HG02973 (cell line): ENCODE measurements around the gene UBA1.

ENCODE experiments used
- ATAC-seq: cut with Tn5 transposase; IDR thresholded peaks from one replicate; pipeline ENCODE4 v1.9.1; 2021; ENCODE audit warnings: moderate library complexity; ENCODE audit not compliant: unreplicated experiment

UBA1 gene

DNA sequence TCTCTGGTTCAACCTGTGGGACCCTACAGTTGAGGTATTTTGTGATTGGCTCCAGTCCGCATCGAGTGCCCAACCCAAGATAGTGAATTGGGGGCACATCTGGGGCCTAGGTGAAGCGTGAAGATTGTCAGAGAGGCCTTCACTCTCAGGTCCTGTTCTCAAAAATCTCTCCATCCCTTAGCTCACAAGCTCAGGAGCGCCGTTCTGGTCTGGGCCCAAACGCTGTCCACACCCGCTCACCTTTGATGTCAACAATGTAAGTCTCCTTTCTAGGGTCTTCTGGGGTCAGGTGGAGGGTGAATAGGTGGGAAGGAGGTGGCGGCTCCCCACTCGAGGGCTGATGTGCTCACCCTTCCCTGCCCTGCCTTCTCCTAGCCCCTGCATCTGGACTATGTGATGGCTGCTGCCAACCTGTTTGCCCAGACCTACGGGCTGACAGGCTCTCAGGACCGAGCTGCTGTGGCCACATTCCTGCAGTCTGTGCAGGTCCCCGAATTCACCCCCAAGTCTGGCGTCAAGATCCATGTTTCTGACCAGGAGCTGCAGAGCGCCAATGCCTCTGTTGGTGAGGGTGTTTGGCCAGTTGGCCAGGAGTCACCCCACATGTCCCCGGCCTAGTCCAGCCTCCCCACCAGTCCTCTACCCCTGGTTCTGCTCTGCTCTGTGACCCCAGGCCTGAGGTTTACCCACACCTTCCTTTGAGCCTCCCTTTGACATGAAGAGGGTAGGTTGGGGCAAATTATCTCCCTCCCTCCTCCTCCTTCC is 17.2 kb downstream of the UBA1 start:
- ATAC-seq: no peak

DNA sequence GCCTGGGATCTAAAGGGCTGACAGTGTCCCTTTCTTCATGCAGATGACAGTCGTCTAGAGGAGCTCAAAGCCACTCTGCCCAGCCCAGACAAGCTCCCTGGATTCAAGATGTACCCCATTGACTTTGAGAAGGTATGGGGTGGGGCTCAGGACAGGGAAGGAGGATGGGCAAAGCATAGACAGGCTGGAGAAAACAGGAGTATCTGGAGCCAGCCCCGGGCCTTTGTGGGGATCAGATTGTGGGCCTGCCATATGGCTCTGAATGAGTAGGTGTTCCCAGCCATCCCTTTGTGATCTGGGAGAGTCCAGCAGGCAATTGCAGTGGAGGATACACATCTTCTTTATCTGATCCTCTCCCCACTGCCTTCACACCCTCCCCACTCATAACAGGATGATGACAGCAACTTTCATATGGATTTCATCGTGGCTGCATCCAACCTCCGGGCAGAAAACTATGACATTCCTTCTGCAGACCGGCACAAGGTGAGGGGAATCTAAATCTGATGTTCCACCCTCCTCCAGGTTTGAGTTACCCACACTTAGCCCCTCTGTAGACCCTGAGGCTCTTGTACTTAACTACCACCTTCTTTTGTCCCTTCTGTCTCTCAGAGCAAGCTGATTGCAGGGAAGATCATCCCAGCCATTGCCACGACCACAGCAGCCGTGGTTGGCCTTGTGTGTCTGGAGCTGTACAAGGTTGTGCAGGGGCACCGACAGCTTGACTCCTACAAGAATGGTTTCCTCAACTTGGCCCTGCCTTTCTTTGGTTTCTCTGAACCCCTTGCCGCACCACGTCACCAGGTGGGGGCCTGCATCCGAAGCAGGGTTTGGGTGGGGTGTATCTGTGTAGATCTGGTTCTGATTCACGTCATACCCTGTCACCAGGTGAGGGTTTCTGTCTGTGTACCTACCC is 19.0 kb downstream of the UBA1 start:
- no peak for ATAC-seq

DNA sequence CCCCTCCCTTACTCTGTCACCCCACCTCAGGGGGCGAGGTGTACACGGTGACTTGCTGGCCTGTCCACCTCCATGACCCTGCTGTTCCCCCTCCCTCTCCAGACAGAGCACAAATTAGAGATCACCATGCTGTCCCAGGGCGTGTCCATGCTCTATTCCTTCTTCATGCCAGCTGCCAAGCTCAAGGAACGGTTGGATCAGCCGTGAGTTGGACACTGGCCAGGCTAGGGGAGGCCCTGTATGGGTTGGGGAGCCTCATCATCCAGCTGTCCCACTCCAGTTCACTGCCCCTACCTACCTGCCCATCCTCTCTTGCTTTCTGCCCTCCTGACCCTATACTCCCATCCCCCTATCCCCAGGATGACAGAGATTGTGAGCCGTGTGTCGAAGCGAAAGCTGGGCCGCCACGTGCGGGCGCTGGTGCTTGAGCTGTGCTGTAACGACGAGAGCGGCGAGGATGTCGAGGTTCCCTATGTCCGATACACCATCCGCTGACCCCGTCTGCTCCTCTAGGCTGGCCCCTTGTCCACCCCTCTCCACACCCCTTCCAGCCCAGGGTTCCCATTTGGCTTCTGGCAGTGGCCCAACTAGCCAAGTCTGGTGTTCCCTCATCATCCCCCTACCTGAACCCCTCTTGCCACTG is 20.9 kb downstream of the UBA1 start:
- no peak for ATAC-seq

DNA sequence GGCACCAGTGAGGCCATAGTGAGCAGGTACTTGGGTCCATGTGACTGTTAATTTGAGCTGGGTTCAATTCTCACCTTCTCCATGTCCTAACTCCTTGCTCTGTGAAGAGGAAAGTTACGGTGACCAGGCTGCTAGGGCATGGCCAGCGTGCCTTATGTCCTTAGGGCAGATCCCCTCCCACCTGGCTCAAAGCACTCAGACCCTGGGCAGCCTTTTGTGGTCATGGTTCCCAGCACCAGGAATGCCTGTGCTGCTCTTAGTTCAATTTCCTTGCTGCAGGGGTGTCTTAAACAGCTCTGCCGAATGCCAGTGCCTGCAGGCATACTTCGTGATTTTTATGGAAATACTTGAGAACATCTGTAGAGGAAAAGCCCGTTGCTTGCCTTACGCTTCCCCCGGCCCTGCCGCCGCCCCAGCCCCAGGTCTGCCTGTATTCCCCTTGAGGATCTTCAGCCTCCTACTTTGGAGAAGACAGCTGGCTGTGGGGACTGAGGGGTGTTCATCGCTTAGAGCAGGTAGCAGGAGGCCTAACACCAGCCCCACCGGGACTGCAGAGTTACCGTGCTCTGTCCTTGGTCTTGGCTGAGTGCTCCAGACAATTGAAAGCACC is 21.8 kb downstream of the UBA1 start:
- no peak for ATAC-seq

DNA sequence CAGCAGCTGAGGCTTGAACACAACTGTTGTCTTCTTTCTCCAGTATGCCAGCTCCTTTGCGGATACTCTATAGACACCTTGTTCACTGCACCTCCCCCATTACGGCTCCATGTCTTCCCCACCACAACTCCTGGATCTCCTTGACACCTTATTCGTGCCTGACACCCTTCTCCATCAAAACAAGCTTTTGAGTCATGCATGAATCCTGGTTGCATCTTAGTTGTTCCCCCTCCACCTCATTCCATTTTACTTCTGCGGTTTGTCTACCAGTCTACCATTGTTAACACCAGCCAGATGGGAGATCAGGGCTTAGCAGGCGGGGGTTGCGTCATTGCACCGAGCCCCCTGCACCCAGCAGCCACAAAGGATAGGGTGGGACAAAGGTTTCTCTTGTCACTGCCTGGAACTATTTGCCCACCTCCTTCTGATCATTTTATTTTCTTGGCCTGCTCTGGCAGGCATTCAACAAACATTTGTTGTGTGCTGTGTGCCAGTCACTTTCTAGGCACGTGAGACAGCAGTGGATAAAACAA is 22.8 kb downstream of the UBA1 start:
- no peak for ATAC-seq

DNA sequence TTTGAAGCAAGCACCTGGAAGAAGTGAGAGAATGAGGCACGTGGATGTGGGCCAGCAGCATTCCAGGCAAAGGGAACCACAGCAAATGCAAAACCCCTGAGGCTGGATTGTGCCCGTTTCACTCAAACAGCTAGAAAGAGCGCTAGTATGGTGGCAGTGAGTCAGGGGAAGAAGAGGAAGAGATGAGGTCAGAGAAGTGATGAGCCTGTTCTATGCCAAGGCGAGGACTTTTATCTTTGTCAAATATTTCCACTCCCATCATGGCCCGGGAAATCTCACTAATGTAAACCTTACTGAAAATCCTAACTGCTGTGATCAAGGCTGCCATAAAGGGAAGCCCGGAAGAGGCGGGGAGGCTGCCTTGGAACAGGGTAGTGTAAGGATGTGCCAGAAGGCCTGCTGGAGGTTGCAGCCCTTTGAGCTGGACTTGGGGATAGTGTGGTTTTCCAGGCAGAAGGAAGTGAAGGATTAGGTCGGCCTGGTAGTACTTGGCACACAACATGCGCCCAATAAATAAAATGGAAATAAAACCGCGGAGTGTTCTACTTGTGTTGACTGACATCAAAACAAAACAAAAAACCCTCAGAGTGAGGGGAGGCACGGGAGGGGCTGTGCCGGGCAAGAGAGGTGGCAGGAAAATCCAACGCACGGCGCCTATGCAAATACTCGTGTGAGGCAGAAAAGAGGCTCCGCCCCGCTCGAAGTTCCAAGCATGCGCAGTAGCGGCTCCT is 23.7 kb downstream of the UBA1 start:
- no peak for ATAC-seq

DNA sequence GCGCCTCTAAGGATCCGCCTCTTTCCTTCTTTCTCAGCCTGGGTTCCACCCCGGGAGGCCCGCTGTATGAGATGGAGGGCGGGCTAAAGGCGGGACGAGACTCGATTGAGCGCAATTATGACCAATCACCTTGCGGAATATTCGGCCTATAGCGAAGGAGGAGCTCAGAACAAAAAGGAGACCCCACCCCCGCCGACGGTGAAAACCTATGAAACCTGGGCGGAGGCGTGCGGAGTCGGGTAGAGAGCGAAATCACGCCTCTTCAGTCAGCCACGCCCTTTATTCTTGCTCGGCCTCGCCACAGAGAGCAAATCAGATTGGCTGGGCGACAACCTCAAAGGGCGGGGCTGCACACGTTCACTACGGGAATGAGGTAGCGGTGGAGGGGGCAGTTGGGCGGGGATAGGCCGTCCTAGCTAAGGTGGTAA is 24.2 kb downstream of the UBA1 start:
- peak; percentile 82 for ATAC-seq

DNA sequence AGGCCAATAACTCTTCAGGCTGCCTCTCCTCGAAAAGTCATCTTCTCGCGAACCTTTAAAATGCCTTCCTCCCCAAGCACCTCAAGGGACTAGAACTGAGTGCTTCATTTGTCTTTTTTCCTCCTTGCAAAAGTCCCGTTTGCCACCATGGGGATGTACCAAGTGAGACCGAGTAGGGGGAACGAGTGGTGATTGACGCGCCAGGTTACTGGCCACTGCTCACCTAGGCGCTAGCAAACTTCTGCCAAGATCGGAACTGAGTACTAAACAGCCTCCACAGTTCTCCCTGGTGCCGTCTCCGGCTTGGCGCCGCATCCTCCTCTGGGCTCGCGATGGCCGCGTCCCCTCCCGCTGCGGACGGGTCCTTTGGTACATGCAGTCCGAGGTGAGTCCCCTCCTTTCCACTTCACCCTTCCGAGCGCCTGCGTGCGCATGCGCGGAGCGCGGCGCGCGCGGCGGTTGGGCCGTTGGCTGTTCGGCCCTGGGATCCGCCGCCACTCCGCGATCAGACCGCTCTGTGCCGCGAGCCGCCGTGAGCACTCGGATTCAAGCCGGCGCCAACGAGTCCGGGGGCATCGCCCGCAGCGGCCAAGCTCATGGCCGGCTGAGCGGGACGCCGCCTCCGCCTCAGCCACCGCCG is 24.8 kb downstream of the UBA1 start, which contains the start of gene CDK16:
Gene CDK16 (plus strand): TSS at position 402 of the 640 bp plus-strand sequence. CDS start 4,877 bp downstream, outside the sequence.
- ATAC-seq: peak; percentile 33

DNA sequence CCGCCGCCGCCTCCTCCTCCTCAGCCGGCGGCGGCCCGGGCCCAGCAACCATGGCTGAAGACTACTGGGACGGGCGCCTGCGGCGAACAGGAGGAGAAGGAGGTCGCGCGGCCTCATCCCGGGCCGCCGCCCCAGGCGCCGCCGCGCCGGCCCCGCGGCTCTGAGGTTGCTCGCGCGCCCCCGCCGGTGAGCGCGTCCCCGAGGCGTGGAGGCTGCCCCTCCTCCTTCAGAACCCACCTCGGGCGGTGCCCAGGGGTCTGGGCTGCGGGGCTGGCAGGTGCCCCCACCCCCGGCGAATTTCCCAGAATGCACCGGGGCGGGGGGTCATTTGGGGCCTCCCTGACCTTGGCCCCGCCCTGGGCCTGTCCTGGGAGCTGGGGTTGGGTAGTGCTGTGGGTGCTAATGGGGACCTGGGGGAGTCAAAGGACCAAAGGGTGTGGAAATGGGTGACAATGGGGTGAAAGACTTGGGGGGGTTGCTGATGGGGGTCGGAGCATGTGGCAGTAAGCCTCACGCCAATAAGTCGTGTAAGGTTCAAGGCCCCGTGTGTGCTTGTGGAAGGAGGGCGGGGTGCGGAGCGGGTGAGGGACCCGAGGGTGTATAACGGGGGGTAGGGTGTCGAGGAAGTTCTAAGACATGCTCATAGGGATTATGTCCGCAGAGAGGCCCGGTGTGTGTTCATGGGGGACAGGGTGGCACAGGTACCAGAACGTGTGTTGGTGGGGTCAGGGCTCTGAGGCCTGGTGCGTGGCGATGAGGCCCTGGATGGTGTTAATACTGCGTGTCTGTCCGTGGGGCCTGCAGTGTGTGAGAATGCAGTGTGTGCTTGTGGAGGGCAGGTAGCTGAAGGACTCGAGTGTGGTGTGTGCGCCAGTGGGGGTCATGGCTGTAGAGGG is 25.5 kb downstream of the UBA1 start:
- no peak for ATAC-seq

DNA sequence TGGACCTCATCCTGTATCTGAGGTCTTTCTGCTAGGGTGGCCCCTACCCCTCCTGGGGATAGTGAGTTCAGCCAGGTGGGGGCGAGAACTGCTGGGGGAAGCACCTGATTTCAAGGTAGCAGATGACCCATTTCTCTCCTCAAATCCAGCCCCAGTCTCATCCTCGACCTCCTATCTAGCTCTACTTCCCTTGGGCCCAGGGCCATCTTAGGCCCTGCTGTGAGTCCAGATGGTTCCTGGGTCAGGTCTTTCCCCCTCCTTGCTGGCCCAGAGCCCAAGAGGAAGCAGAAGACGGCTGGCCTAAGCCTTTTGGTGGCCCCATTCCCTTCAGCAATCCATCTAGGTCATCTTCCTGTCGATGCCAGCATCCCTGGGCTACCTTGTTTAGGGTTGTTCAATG is 28.1 kb downstream of the UBA1 start:
- no peak for ATAC-seq

DNA sequence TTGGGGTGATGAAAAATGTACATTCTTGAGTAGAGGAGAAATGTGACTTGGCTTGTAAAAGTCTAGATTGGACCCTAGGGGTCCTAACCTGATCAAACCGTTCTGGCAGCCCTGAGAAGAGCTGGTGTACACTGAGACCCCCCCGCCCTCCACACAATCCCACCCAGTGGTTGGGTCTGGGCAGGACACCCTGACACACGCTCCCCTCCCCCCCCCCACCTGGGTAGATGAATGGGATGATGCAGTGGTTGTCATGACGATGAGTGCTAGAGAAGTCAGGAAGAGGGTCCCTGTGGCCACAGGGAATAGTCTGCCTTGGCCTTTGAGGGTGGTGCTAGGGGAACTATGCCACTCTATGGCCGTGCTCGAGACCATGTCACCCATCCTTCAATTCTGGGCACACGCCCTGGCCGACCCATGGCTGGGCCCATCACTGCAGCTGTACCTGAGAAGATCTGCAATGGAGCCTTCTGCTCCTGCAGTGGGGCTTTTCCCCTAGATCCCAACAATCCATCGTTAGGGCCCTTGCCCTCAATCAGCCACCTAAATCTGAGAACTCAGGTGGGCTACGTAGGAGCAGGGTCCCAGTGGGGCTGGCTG is 29.2 kb downstream of the UBA1 start:
- no peak for ATAC-seq

DNA sequence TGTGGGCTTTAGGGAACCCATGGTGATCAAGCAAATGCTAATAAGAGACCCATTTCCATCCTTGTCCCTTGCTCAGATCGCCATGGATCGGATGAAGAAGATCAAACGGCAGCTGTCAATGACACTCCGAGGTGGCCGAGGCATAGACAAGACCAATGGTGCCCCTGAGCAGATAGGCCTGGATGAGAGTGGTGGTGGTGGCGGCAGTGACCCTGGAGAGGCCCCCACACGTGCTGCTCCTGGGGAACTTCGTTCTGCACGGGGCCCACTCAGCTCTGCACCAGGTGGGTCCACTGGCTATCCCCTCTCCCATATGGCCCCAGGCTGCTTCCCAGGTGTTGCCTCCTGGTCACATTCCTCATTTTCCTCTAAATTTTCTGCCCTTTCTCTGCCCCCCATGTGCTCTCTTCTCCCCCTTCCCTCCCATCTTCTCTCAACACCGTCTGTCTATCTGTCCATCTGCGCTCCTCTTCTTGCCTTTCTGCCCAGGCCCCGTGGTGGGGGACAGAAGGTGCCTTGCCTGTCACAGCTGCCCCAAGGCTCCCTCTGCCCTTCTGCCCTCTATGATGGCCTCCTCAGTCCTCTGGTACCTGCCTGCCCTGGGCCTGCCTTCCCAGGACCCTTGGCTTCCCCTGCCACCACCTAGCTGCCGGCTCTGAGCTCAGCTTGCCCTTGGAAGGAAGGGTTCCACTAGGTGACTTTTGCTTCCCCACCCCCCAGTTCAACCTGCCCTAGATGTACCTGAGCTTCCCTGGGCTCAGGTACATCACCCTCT is 30.0 kb downstream of the UBA1 start:
- ATAC-seq: no peak

DNA sequence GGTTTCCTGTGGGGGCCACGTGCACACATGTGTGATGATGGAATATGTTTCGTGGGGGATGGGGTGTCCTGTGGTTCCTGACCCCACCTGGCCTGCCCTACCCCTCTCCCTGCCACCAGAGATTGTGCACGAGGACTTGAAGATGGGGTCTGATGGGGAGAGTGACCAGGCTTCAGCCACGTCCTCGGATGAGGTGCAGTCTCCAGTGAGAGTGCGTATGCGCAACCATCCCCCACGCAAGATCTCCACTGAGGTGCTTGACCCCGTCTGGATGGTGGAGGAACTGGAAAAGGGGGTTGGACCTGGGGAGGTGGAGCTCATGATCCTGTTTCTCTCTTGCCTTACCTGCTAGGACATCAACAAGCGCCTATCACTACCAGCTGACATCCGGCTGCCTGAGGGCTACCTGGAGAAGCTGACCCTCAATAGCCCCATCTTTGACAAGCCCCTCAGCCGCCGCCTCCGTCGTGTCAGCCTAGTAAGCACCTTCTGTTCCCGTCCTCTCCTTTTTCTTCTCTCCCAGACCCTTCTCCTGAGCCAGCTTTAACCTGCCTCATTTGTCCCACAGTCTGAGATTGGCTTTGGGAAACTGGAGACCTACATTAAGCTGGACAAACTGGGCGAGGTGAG is 30.8 kb downstream of the UBA1 start:
- no peak for ATAC-seq

DNA sequence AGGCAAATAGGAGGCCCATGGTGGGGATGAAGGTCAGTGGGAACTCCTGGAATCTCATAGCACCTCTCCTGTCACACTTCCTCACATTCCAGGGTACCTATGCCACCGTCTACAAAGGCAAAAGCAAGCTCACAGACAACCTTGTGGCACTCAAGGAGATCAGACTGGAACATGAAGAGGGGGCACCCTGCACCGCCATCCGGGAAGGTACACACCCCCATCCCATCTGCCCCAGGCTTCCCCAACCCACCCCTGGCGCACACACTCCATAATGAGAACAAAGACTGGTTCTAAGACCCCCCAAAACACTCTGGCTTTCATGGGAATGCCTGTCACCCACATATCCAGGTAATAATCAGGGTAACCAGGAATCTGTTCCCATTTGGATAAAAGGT is 31.3 kb downstream of the UBA1 start:
- no peak for ATAC-seq

DNA sequence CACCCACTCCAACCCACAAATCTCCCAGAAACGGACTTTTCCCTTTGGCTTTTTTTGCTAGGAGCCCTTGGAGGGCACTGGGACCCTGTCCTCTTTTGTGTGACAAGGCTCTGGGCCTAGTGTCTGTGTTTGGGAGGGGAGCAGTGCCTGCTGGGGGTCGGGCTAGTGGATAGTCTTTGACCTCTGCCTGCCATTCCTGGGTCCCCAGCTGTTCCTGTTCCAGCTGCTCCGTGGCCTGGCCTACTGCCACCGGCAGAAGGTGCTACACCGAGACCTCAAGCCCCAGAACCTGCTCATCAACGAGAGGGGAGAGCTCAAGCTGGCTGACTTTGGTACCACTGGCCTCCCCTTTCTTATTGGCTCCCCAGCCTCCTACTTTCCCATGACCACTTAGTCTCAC is 32.4 kb downstream of the UBA1 start:
- no peak for ATAC-seq

DNA sequence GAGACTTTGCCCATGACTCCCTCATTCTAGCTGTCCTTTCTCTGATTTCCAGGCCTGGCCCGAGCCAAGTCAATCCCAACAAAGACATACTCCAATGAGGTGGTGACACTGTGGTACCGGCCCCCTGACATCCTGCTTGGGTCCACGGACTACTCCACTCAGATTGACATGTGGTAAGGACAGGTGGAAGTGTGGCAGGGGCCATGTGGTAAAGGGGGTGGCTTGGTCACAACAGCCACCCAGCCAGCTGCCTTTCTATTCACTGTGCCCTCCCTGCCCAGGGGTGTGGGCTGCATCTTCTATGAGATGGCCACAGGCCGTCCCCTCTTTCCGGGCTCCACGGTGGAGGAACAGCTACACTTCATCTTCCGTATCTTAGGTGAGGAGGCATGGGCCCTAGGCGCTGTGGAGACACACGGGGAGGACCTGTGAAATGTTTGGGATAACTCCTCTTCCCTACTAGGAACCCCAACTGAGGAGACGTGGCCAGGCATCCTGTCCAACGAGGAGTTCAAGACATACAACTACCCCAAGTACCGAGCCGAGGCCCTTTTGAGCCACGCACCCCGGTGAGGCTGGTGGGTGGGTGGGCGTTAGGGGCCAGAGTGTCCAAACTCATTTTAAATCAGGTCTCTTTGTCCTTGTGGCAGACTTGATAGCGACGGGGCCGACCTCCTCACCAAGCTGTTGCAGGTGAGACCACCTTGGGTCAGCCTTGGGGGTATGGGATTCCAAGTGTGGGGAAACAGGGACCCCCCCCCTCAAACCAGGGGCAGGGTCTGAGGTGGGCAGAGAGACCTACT is 33.1 kb downstream of the UBA1 start:
- no peak for ATAC-seq

DNA sequence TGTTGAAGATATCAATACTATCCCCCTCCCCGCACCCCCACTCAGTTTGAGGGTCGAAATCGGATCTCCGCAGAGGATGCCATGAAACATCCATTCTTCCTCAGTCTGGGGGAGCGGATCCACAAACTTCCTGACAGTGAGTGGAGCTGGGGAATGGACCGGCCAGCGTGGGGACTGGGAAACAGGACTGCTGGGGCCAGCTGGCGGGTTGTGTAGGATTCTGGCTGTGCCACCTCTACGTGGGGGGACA is 33.6 kb downstream of the UBA1 start:
- no peak for ATAC-seq
